ENCODE results near the gene TXLNB.

DNA sequence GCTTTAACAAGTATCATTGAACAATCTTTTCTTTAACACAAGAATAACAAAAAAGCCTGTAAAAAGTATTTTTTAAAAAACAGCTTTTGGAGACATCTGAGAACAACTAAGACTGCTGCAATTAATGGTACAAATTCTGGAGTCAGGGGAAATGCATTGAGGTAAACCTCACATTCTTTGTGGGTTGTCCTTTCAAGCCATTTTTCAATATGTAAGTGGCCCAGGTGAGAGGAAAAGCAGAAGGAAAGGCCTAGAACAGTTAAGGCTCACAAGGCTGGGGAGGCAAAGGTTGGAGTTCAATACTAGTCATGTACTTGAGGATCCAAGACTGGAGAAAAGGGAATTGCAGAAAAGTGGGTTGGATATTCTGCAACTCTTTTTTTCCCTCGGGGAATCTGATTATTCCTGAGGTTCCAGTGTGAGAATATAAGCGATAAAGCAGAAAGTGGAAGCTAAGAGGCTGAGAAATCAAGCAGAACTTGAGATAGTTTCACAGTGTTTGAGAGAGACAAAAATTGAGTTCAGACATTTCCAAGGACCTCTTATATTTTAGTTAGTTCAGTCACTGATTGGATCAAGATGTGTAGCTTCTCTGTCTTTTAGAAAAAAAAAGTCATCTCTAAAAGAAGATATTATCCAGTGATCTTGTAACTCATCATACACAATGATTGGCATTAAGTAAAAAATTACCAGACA lies 25.0 kb upstream of the TXLNB start:
- no peak for TF ChIP-seq POLR2A (IDR thresholded peaks at IDR 0.05; ENCODE audit: low read depth, low read length)
- TF ChIP-seq POLR2AphosphoS5 (IDR thresholded peaks at IDR 0.05; ENCODE audit: low read depth, low read length) = no peak
- no peak for TF ChIP-seq TAF1 (IDR thresholded peaks at IDR 0.05; ENCODE audit: low read depth, low read length)
- no peak for TF ChIP-seq PAX5 (IDR thresholded peaks at IDR 0.05; ENCODE audit: insufficient read depth, low read length, severe bottlenecking)
- TF ChIP-seq POU2F2 (IDR thresholded peaks at IDR 0.05; ENCODE audit: low read depth, low read length) = no peak

Measured in GM12891 (cell line).